ENCODE data around the gene MNX1.

Gene MNX1

DNA sequence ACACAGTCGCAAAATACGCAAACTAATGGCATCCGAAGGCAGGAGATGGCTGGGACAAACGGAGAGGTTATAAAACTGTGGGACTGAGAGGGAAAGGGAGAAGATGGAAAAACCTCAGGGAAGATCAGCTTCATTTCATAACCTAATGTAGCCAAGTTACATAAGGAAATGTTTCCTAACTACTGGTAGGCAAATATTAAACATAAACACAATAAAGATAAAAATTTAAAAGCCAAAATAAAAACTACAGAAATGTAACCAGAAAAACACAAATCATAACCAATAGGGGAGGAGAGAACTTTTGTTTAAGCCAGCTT is 13.1 kb upstream of the MNX1 start:
- 0 out of 2 replicates have a peak overlapping the region, but pooled peaks have one; percentile 6 for H3K4me3 ChIP-seq (ENCODE audit: low read depth, low read length)
- TF ChIP-seq, protein P1, sequence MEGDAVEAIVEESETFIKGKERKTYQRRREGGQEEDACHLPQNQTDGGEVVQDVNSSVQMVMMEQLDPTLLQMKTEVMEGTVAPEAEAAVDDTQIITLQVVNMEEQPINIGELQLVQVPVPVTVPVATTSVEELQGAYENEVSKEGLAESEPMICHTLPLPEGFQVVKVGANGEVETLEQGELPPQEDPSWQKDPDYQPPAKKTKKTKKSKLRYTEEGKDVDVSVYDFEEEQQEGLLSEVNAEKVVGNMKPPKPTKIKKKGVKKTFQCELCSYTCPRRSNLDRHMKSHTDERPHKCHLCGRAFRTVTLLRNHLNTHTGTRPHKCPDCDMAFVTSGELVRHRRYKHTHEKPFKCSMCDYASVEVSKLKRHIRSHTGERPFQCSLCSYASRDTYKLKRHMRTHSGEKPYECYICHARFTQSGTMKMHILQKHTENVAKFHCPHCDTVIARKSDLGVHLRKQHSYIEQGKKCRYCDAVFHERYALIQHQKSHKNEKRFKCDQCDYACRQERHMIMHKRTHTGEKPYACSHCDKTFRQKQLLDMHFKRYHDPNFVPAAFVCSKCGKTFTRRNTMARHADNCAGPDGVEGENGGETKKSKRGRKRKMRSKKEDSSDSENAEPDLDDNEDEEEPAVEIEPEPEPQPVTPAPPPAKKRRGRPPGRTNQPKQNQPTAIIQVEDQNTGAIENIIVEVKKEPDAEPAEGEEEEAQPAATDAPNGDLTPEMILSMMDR (IDR thresholded peaks at IDR 0.05; ENCODE audit: control insufficient read depth, extremely low read depth, insufficient read depth), result no peak
- peak; percentile 85 for DNase-seq (ENCODE audit: low read depth)

DNA sequence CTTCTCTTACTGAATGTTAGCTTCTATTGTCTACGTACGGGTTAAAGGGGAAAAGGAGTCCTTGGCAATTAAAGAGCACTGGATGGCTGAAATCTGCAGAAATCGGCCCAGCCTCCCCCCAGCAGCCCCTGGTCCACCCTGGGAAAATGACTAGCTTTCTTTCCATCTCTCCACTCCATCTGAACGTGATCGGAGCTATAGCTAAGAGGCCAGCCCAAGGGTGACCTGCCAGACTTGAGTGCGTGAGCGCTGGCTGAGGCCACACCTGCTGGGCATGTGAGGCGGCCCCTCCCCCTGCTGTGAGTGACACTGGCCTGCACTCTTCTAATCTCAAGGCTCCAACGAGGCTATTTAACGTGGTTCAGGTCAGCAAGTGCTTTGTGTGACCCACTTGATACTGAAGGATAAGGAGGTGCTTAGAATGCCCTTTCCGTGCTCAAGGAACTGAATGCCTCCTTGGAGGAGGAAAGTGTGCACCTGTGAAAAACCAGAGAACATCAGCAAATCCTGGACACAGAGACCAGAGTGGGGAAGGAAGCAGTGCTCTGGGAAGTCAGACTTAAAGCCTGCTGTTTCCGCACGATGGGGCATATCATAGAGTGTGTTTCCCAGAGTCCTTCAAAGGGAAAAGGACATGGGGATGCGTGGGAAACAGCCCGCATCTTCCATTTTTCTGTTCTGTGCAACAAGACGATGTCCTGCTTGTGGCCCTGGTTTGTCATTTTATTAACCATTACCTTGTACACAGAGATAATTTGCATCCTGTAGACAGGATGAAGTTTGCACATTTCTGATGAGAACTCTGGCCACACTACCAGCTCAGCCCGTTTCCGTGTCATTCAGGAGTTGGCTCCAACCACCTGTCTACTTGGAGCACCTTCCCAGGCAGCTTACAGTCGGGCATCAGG is 12.5 kb upstream of the MNX1 start:
- peak overlapping the region; percentile 6; the same call in 1 of the 2 replicates for H3K4me3 ChIP-seq (ENCODE audit: low read depth, low read length)
- TF ChIP-seq, protein P1 (IDR thresholded peaks at IDR 0.05; ENCODE audit: control insufficient read depth, extremely low read depth, insufficient read depth), result no peak
- peak; percentile 67 for DNase-seq (ENCODE audit: low read depth)

DNA sequence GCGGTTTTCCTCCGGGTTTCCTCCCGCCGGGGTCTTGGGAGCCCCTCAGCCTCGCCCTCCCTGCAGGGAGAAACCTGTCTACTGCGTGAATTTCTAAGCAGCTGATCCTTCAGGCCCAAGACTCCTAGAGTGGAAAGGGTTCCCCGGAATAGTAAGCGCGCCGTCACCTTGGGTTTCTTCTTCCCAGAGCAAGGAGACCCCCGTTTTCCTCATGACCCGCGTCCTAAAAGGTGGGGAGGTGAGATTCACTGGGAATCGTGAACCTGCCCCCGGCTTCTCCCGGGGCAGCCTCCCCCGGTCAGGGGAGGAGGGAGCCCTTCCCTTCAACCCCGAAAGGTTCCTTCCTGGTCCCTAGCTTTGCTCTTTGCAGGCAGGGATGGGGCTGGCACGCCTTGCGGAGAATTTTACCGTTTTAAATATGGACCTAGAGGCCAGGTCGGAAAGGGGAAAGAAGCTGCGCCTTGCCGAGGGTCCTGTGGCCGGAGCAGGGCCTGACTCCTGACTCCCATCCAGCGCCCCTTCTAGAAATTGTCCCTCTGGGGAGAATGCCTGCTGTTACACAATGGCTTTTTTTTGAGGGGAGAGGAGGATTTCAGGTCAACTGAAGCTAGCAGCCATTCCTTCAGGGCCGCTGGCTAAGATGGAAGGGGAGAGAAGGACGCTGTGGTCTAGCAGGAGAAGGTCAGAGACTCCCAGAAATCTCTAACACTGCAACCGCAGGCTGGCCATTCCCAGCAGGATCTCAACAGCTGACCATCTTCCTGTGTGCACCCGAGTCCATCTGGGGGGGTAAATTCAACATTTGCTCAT is 11.6 kb upstream of the MNX1 start:
- no peak for DNase-seq (ENCODE audit: low read depth)
- no peak overlapping the region for H3K4me3 ChIP-seq (ENCODE audit: low read depth, low read length)
- TF ChIP-seq, protein P1 (IDR thresholded peaks at IDR 0.05; ENCODE audit: control insufficient read depth, extremely low read depth, insufficient read depth), result no peak

DNA sequence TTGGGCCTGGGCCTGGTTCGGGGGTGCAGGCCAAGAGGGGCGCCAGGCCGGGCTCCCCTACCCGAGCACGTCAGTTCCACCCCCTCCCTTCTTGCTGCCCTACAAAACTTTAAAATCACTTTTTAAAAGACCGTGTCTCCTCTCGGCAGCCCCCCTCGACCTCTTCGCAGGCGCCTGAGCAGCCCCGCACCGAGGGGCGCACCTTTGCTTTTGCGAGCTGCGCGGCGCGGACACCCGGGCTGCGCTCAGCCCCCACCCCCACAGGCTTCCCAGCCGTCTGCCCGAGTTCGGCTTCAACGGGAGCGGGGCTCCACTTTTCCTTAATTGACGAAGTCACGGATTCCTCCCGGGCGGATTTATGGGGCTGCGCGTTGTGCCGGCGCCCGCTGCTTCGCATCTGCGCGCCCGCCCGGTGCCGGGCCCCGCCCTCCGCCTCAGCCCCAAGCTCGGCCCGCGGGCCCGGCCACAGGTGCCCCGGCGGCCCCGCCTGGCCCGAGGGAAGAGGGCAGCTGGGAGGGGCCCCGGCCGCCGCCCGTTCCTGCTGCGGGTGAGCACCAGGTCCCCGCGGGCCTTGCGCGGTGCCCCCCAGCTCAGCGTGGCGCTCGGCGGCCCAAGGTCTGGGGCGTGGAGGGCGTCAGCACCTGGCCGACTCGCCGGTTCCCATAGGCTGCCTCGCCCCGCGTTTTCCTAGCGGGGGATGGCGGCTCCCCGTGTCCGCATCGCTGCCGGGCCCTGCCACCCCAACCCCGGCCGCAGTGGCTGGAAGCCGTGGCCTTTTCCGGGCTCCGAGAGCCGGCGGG is 10.8 kb upstream of the MNX1 start:
- TF ChIP-seq, protein P1 (IDR thresholded peaks at IDR 0.05; ENCODE audit: control insufficient read depth, extremely low read depth, insufficient read depth), result no peak
- no peak overlapping the region for H3K4me3 ChIP-seq (ENCODE audit: low read depth, low read length)
- no peak for DNase-seq (ENCODE audit: low read depth)

DNA sequence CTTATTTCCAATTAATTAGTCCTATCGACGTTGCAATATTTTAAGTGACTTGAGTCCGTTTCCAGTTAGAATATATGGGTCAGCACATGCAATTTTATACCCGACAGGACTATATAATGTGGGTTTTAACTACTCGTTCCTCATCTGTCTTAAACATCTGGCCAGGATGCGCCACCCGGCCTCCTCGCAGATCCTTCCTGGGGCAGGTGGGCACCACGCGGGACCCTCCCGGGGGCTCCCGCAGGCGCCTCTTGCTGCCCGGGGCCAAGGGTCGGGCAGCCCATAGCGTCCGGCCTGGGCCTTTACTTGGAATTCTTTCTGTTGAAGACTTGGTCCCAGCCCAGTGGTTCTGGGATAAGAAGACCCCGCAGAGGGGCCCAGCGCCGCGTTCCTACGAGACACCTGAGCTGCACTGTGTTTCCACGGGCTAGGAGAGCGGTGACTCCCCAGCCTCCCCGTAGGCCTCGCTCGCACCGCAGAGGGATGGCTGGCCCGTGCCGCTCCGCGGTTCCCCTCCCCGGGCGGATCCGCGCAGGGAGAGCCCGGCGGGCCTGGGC is 10.1 kb upstream of the MNX1 start:
- DNase-seq (ENCODE audit: low read depth), result no peak
- H3K4me3 ChIP-seq (ENCODE audit: low read depth, low read length), result no peak overlapping the region
- TF ChIP-seq, protein P1 (IDR thresholded peaks at IDR 0.05; ENCODE audit: control insufficient read depth, extremely low read depth, insufficient read depth), result no peak

DNA sequence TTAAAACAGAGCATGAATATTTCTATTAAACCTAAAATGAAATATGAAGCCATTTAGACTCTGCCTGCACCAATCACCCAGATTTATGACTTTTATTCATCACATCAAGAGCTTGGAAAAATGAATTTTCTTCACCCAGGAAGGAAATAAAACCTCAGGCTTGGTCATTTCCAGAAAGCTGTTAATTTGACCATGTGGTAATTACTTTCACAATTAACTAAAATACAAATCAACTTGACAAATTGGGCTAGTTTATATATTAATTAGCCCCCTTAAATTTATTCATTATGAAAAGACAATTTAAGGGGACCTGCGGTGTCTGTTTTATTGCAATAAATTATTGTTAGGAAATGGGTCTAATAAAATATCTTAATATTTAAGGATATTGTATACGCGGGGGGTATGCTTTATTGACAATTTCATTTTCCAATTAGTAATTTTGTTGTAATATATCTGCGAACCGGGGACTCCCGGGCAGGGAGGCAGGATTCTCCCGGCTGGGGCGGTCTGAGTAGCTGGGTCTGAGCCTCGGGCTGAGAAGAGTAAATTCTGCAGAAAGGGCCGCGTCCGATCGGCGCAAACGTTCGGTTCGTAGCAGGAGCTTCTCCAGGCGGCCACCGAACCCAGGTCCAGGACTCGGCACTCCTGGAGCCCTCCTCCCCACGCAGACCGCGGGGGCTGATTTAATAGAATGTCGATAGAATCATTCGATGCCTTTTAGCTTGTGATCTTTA is 9.4 kb upstream of the MNX1 start:
- TF ChIP-seq, protein P1 (IDR thresholded peaks at IDR 0.05; ENCODE audit: control insufficient read depth, extremely low read depth, insufficient read depth), result no peak
- no peak overlapping the region for H3K4me3 ChIP-seq (ENCODE audit: low read depth, low read length)
- no peak for DNase-seq (ENCODE audit: low read depth)

All from LNCaP clone FGC (cell line).